MV-4-11 (cell line): ENCODE results near the gene NARF.

Experiments used
- DNase-seq: peaks from one replicate; lab custom pipeline; 2025; lab: John Stamatoyannopoulos, UW

NARF gene

GRCh38 chr17:82474223-82475010, 15.9 kb downstream of the NARF start:
- DNase-seq, result no peak

- peak; percentile 71 for DNase-seq
Measured at GRCh38 chr17:82475458-82475857, 16.9 kb downstream of the NARF start.

GRCh38 chr17:82477934-82478333, 19.4 kb downstream of the NARF start:
- peak; percentile 29 for DNase-seq

GRCh38 chr17:82479602-82480001, 21.1 kb downstream of the NARF start:
- no peak for DNase-seq

- no peak for DNase-seq
Measured at GRCh38 chr17:82480318-82480717, 21.8 kb downstream of the NARF start.

GRCh38 chr17:82483204-82483660, 24.7 kb downstream of the NARF start:
- DNase-seq, result no peak

- DNase-seq, result no peak
Measured at GRCh38 chr17:82483836-82484235, 25.3 kb downstream of the NARF start.

GRCh38 chr17:82486231-82487094, 27.9 kb downstream of the NARF start:
- no peak for DNase-seq

GRCh38 chr17:82487910-82488309, 29.4 kb downstream of the NARF start:
- DNase-seq, result no peak

- DNase-seq, result no peak
Measured at GRCh38 chr17:82489117-82489516, 30.6 kb downstream of the NARF start.

GRCh38 chr17:82489851-82490511, 31.4 kb downstream of the NARF start:
- DNase-seq, result no peak

- DNase-seq, result no peak
Measured at GRCh38 chr17:82490512-82491195, 32.1 kb downstream of the NARF start.

- DNase-seq, result no peak
Measured at GRCh38 chr17:82491196-82491530, 32.6 kb downstream of the NARF start.

- DNase-seq, result no peak
Measured at GRCh38 chr17:82491533-82491932, 33.0 kb downstream of the NARF start.

GRCh38 chr17:82492643-82493225, 34.2 kb downstream of the NARF start:
- no peak for DNase-seq

- no peak for DNase-seq
Measured at GRCh38 chr17:82493226-82493781, 34.8 kb downstream of the NARF start.

GRCh38 chr17:82494236-82495055, 35.9 kb downstream of the NARF start:
- DNase-seq, result peak; percentile 95

GRCh38 chr17:82495844-82496528, 37.4 kb downstream of the NARF start:
- no peak for DNase-seq

- DNase-seq, result peak; percentile 93
Measured at GRCh38 chr17:82496529-82497434, 38.2 kb downstream of the NARF start.
